HG03097 (cell line): ENCODE results near the gene UBP1.
"Not testable (repeated sequence)": the region's sequence is repeated elsewhere in the genome, so short reads cannot be mapped to it uniquely, and the experiment has no call there.

Experiments
- ATAC-seq: cut with Tn5 transposase; IDR thresholded peaks from one replicate; pipeline ENCODE4 v1.9.1; 2021; ENCODE audit not compliant: unreplicated experiment, low FRiP score

UBP1 gene

GRCh38 chr3:33338936-33339465 is 101.2 kb downstream of the UBP1 start:
- ATAC-seq, result not testable (repeated sequence)
